HL-60 (cell line): ENCODE measurements around the gene GATA6.

Experiments used
- GABPA ChIP-seq: IDR thresholded peaks from 2 replicates; pipeline ENCODE4 v1.6.1; 2012; ENCODE audit warnings: low read depth
- POLR2AphosphoS5 ChIP-seq: IDR thresholded peaks from 2 replicates; pipeline ENCODE4 v1.6.1; 2012; ENCODE audit warnings: low read depth
- TF ChIP-seq, protein P1 (sequence below): IDR thresholded peaks from one replicate; pipeline ENCODE4 v1.5.1; 2011; ENCODE audit warnings: low read length, control low read depth, inconsistent platforms; ENCODE audit not compliant: insufficient read depth

DNA sequence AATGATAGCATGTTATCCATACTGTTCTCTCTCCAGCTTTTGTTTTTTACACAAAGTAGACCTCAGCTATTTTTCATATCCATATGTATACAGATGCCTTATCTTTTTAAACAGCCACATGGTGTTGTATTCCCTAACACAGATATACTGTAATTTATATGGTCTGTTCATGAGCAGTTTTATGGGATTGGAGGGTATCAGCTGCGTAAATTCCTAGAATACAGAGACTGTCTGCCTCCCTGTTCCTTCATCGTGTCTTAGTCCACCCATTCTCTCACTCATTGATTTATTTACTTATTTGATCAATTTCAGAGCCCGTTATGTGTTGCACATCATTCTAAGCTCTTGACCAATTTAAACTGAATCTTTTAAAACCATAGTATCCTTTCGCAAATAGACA, 80.6 kb downstream of the GATA6 start:
- TF ChIP-seq GABPA (no peak), POLR2AphosphoS5 (no peak)
- TF ChIP-seq, protein P1, sequence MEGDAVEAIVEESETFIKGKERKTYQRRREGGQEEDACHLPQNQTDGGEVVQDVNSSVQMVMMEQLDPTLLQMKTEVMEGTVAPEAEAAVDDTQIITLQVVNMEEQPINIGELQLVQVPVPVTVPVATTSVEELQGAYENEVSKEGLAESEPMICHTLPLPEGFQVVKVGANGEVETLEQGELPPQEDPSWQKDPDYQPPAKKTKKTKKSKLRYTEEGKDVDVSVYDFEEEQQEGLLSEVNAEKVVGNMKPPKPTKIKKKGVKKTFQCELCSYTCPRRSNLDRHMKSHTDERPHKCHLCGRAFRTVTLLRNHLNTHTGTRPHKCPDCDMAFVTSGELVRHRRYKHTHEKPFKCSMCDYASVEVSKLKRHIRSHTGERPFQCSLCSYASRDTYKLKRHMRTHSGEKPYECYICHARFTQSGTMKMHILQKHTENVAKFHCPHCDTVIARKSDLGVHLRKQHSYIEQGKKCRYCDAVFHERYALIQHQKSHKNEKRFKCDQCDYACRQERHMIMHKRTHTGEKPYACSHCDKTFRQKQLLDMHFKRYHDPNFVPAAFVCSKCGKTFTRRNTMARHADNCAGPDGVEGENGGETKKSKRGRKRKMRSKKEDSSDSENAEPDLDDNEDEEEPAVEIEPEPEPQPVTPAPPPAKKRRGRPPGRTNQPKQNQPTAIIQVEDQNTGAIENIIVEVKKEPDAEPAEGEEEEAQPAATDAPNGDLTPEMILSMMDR: no peak
